Fibroblast of pulmonary artery (primary cell): ENCODE measurements around the gene GDA.
"Not testable (repeated sequence)": the region's sequence is repeated elsewhere in the genome, so short reads cannot be mapped to it uniquely, and the experiment has no call there.

Source experiments
- DNase-seq: peaks from one replicate; pipeline ENCODE4 v3.0.0-alpha.2; 2010; ENCODE audit warnings: low read depth
- H3K4me3 ChIP-seq: replicated peaks from 2 replicates; pipeline ENCODE4 v1.5.1; 2011; ENCODE audit warnings: low read depth, mild to moderate bottlenecking, control low read depth, low read length, moderate library complexity
- TF ChIP-seq, protein P1 (sequence below): IDR thresholded peaks from 2 replicates; pipeline ENCODE4 v1.5.1; 2011; ENCODE audit warnings: mild to moderate bottlenecking, control low read depth, low read length, inconsistent platforms; ENCODE audit errors: missing control alignments

The GDA gene

GRCh38 chr9:72254901-72255545, 105.8 kb downstream of the GDA start:
- DNase-seq = no peak
- TF ChIP-seq, protein P1, sequence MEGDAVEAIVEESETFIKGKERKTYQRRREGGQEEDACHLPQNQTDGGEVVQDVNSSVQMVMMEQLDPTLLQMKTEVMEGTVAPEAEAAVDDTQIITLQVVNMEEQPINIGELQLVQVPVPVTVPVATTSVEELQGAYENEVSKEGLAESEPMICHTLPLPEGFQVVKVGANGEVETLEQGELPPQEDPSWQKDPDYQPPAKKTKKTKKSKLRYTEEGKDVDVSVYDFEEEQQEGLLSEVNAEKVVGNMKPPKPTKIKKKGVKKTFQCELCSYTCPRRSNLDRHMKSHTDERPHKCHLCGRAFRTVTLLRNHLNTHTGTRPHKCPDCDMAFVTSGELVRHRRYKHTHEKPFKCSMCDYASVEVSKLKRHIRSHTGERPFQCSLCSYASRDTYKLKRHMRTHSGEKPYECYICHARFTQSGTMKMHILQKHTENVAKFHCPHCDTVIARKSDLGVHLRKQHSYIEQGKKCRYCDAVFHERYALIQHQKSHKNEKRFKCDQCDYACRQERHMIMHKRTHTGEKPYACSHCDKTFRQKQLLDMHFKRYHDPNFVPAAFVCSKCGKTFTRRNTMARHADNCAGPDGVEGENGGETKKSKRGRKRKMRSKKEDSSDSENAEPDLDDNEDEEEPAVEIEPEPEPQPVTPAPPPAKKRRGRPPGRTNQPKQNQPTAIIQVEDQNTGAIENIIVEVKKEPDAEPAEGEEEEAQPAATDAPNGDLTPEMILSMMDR = no peak
- no peak overlapping the region for H3K4me3 ChIP-seq

GRCh38 chr9:72255569-72255968, 106.3 kb downstream of the GDA start:
- DNase-seq = no peak
- no peak overlapping the region for H3K4me3 ChIP-seq
- TF ChIP-seq, protein P1 = no peak

- no peak for DNase-seq
- H3K4me3 ChIP-seq = no peak overlapping the region
- TF ChIP-seq, protein P1 = no peak
These were observed 107.7 kb downstream of the GDA start for GRCh38 chr9:72256931-72257330.

GRCh38 chr9:72257814-72258213, 108.6 kb downstream of the GDA start:
- H3K4me3 ChIP-seq = no peak overlapping the region
- DNase-seq = no peak
- TF ChIP-seq, protein P1 = no peak

DNA sequence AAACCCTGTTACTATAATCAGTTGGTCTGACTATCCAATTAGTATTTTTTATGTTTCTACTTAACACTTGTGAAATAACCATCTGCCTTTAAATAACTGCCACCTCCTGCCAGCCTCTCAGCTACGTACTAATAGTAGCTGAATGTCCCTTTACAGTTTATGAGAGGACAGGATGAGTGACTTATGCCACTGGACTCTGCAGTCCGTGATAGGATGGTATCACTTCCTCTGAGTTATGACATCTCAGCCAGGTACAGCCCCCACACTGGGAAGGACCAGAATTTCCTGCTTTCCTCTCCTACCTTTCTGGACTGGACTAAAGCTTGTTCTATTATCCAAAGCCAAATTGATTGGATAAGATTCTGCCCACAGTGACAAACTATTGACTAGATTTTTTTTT, 112.8 kb downstream of the GDA start:
- TF ChIP-seq, protein P1 = no peak
- no peak overlapping the region for H3K4me3 ChIP-seq
- no peak for DNase-seq

- DNase-seq = no peak
- TF ChIP-seq, protein P1 = no peak
- no peak overlapping the region for H3K4me3 ChIP-seq
These were observed 114.3 kb downstream of the GDA start for GRCh38 chr9:72263572-72263971.

DNA sequence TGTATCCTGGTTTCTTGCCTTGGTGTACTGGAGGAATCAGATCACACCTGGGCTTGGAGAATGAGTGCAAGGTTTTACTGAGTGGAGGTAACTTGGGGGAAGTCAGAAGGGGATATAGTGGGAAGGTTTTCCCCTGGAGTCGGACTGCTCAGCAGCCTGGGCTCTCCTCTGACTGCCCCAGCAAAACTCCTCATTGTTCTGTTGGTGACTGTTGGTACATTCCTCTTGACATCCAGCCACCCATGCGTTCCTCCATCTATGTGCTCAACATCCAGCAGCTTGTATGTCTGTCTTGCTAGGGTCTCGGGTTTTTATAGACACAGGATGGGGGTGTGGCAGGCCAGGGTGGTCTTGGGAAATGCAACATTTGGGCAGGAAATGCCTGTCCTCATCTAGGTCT, 119.7 kb downstream of the GDA start:
- TF ChIP-seq, protein P1 = no peak
- DNase-seq = no peak
- no peak overlapping the region for H3K4me3 ChIP-seq

- H3K4me3 ChIP-seq, DNase-seq: not testable (repeated sequence)
These were observed 121.1 kb downstream of the GDA start for GRCh38 chr9:72270359-72270758.
